T follicular helper cell (primary cell): ENCODE data around the gene CLDN16.

Source experiments
- DNase-seq: peaks from one replicate; pipeline ENCODE4 v3.0.0-alpha.2; 2020; ENCODE audit warnings: low read depth

Gene CLDN16

GRCh38 chr3:190380184-190380583 lies 7.8 kb upstream of the CLDN16 start:
- no peak for DNase-seq

- no peak for DNase-seq
Observed at GRCh38 chr3:190381441-190381840, 6.5 kb upstream of the CLDN16 start.

- no peak for DNase-seq
Observed at GRCh38 chr3:190382082-190382481, 5.9 kb upstream of the CLDN16 start.

- DNase-seq, result no peak
Observed at GRCh38 chr3:190384309-190384756, 3.6 kb upstream of the CLDN16 start.

GRCh38 chr3:190385731-190386688 lies 2.0 kb upstream of the CLDN16 start:
- DNase-seq, result no peak

GRCh38 chr3:190388703-190389102 lies 740 bp downstream of the CLDN16 start:
- DNase-seq, result no peak

GRCh38 chr3:190396001-190396400 lies 8.0 kb downstream of the CLDN16 start:
- no peak for DNase-seq

GRCh38 chr3:190397889-190398288 lies 9.9 kb downstream of the CLDN16 start:
- DNase-seq, result no peak

GRCh38 chr3:190399677-190400076 lies 11.7 kb downstream of the CLDN16 start:
- DNase-seq, result no peak

GRCh38 chr3:190401963-190402362 lies 14.0 kb downstream of the CLDN16 start:
- DNase-seq, result no peak

- no peak for DNase-seq
Observed at GRCh38 chr3:190404715-190405114, 16.8 kb downstream of the CLDN16 start.

GRCh38 chr3:190414297-190414696 lies 26.3 kb downstream of the CLDN16 start:
- DNase-seq, result no peak

GRCh38 chr3:190424108-190424477 lies 36.1 kb downstream of the CLDN16 start:
- DNase-seq, result no peak

GRCh38 chr3:190424478-190425439 lies 36.8 kb downstream of the CLDN16 start:
- DNase-seq, result no peak

GRCh38 chr3:190425833-190426232 lies 37.9 kb downstream of the CLDN16 start:
- no peak for DNase-seq

GRCh38 chr3:190426806-190427507 lies 39.0 kb downstream of the CLDN16 start:
- DNase-seq, result no peak

GRCh38 chr3:190429681-190430080 lies 41.7 kb downstream of the CLDN16 start:
- no peak for DNase-seq

GRCh38 chr3:190430906-190431305 lies 42.9 kb downstream of the CLDN16 start:
- no peak for DNase-seq

- no peak for DNase-seq
Observed at GRCh38 chr3:190432216-190432615, 44.3 kb downstream of the CLDN16 start.

GRCh38 chr3:190433626-190434025 lies 45.7 kb downstream of the CLDN16 start:
- DNase-seq, result no peak

GRCh38 chr3:190435618-190436017 lies 47.7 kb downstream of the CLDN16 start:
- no peak for DNase-seq

GRCh38 chr3:190436331-190436730 lies 48.4 kb downstream of the CLDN16 start:
- DNase-seq, result no peak
